ENCODE data around the gene EMCN. TPM values are rescaled to one million over a fixed set of nuclear protein-coding genes. Genes with fewer than 3 reads are reported as not detected.
"Not testable (repeated sequence)": the region's sequence is repeated elsewhere in the genome, so short reads cannot be mapped to it uniquely, and the experiment has no call there.

EMCN gene
- total RNA-seq, 1 donor = not detected

DNA sequence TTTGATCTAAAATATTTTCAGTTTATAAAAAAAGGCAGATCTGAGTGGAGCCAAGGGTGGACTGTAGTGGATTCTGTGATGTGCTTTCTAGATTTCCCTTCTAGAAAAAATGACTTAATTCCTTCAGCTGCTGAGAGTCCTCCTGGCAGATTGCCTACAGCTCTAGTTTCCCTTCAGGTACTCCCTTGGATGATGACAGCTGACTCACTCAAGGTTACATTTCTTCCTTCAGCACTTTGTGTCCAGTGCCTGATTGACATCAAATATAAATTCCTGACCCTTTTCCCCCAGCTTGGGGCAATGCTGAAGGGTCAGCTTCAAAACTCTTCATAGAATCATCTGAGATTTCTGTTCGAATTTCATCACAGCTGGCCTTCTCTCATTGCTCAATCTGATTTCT, 161.7 kb downstream of the EMCN start:
- H3K4me1 ChIP-seq (ENCODE audit: insufficient read depth, low read length) = no peaks in the 10 kb centered on the region
- H3K4me2 ChIP-seq (ENCODE audit: insufficient read depth, low read length) = no peak overlapping the region
- no peak overlapping the region for H3K4me3 ChIP-seq (ENCODE audit: insufficient read depth, low read length)
- H3K9me3 ChIP-seq (ENCODE audit: low read depth, low read length) = no peaks in the 10 kb centered on the region
- TF ChIP-seq, protein P1, sequence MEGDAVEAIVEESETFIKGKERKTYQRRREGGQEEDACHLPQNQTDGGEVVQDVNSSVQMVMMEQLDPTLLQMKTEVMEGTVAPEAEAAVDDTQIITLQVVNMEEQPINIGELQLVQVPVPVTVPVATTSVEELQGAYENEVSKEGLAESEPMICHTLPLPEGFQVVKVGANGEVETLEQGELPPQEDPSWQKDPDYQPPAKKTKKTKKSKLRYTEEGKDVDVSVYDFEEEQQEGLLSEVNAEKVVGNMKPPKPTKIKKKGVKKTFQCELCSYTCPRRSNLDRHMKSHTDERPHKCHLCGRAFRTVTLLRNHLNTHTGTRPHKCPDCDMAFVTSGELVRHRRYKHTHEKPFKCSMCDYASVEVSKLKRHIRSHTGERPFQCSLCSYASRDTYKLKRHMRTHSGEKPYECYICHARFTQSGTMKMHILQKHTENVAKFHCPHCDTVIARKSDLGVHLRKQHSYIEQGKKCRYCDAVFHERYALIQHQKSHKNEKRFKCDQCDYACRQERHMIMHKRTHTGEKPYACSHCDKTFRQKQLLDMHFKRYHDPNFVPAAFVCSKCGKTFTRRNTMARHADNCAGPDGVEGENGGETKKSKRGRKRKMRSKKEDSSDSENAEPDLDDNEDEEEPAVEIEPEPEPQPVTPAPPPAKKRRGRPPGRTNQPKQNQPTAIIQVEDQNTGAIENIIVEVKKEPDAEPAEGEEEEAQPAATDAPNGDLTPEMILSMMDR (IDR thresholded peaks at IDR 0.05; ENCODE audit: extremely low read depth, low read depth, low read length) = no peak
- H3K79me2 ChIP-seq (ENCODE audit: insufficient read depth, low read length) = no peaks in the 10 kb centered on the region
- H3K27me3 ChIP-seq (ENCODE audit: insufficient read depth, low read length) = no peaks in the 10 kb centered on the region
- no peaks in the 10 kb centered on the region for H3K36me3 ChIP-seq (ENCODE audit: insufficient read depth, low read length)
- no peak for DNase-seq (ENCODE audit: insufficient read length, low spot score, missing footprints)
- H3K27ac ChIP-seq (ENCODE audit: low read depth, low read length) = no peak overlapping the region
- no peak overlapping the region for H2AFZ ChIP-seq (ENCODE audit: low read length)
- no peaks in the 10 kb centered on the region for H4K20me1 ChIP-seq (ENCODE audit: insufficient read depth, low read length)

DNA sequence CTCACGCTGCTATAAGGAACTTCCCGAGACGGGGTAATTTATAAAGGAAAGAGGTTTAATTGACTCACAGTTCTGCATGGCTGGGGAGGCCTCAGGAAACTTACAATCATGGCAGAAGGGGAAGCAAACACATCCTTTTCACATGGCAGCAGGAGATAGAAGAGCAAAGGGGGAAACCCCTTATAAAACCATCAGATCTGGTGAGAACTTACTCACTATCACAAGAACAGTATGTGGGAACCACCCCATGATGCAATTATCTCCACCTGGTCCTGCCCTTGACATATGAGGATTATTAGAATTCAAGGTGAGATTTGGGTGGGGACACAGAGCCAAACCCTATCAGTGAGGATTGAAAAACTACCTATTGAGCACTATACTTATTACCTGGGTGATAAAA, 165.5 kb downstream of the EMCN start:
- not testable (repeated sequence) for H3K4me2 ChIP-seq (ENCODE audit: insufficient read depth, low read length); H3K4me3 ChIP-seq (ENCODE audit: insufficient read depth, low read length); H2AFZ ChIP-seq (ENCODE audit: low read length); H3K27me3 ChIP-seq (ENCODE audit: insufficient read depth, low read length); H3K27ac ChIP-seq (ENCODE audit: low read depth, low read length); H3K4me1 ChIP-seq (ENCODE audit: insufficient read depth, low read length); H3K36me3 ChIP-seq (ENCODE audit: insufficient read depth, low read length); H3K79me2 ChIP-seq (ENCODE audit: insufficient read depth, low read length); H3K9me3 ChIP-seq (ENCODE audit: low read depth, low read length); DNase-seq (ENCODE audit: insufficient read length, low spot score, missing footprints); H4K20me1 ChIP-seq (ENCODE audit: insufficient read depth, low read length)

DNA sequence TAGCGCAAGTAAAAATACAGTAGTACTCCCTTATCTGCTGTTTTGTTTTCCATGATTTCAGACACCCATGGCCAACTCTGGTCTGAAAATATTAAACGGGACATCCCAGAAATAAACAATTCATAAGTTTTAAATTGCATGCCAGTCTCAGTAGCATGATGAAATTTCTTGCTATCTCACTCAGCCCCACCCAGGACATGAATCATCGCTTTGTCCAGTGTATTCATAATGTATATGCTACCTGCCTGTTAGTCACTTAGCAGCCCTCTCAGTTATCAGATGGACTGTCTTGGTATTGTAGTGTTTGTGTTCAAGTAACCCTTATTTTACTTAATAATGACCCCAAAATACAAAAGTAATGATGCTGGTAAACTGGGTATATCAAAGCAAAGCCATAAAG, 169.3 kb downstream of the EMCN start:
- H3K36me3 ChIP-seq (ENCODE audit: insufficient read depth, low read length) = no peaks in the 10 kb centered on the region
- TF ChIP-seq, protein P1 (IDR thresholded peaks at IDR 0.05; ENCODE audit: extremely low read depth, low read depth, low read length) = no peak
- H3K27me3 ChIP-seq (ENCODE audit: insufficient read depth, low read length) = no peaks in the 10 kb centered on the region
- no peak overlapping the region for H2AFZ ChIP-seq (ENCODE audit: low read length)
- DNase-seq (ENCODE audit: insufficient read length, low spot score, missing footprints) = no peak
- H3K4me2 ChIP-seq (ENCODE audit: insufficient read depth, low read length) = no peak overlapping the region
- no peaks in the 10 kb centered on the region for H3K4me1 ChIP-seq (ENCODE audit: insufficient read depth, low read length)
- no peaks in the 10 kb centered on the region for H3K79me2 ChIP-seq (ENCODE audit: insufficient read depth, low read length)
- no peaks in the 10 kb centered on the region for H3K9me3 ChIP-seq (ENCODE audit: low read depth, low read length)
- no peak overlapping the region for H3K27ac ChIP-seq (ENCODE audit: low read depth, low read length)
- H3K4me3 ChIP-seq (ENCODE audit: insufficient read depth, low read length) = no peak overlapping the region
- no peaks in the 10 kb centered on the region for H4K20me1 ChIP-seq (ENCODE audit: insufficient read depth, low read length)

DNA sequence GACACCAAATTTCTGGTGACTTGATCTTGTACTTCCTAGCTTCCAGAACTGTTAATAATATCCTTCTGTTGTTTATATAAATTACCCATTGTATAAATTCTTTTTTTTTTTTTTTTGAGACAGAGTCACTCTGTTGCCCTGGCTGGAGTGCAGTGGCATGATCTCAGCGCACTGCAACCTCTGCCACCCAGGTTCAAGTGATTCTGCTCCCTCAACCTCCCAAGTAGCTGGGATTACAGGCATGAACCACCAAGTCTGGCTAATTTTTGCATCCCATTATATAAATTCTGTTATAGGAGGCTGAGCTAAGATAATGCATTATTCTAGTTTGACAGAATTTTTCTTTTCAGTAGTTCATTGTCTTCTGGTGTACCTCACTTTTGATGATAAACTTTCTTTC, 170.6 kb downstream of the EMCN start:
- no peak overlapping the region for H2AFZ ChIP-seq (ENCODE audit: low read length)
- no peak overlapping the region for H3K27ac ChIP-seq (ENCODE audit: low read depth, low read length)
- no peaks in the 10 kb centered on the region for H4K20me1 ChIP-seq (ENCODE audit: insufficient read depth, low read length)

More for the DNA sequence above, 170.6 kb downstream of the EMCN start:
- DNase-seq (ENCODE audit: insufficient read length, low spot score, missing footprints) = no peak
- Histone ChIP-seq H3K9me3 (ENCODE audit: low read depth, low read length) (no peaks in the 10 kb centered on the region), H3K27me3 (ENCODE audit: insufficient read depth, low read length) (no peaks in the 10 kb centered on the region), H3K4me3 (ENCODE audit: insufficient read depth, low read length) (no peak overlapping the region), H3K4me2 (ENCODE audit: insufficient read depth, low read length) (no peak overlapping the region), H3K4me1 (ENCODE audit: insufficient read depth, low read length) (no peaks in the 10 kb centered on the region), H3K79me2 (ENCODE audit: insufficient read depth, low read length) (no peaks in the 10 kb centered on the region), H3K36me3 (ENCODE audit: insufficient read depth, low read length) (no peaks in the 10 kb centered on the region)
- TF ChIP-seq, protein P1 (IDR thresholded peaks at IDR 0.05; ENCODE audit: extremely low read depth, low read depth, low read length) = no peak
